Measurements from ENCODE around the gene ENO3.

- TF ChIP-seq EZH2 (IDR thresholded peaks at IDR 0.05; ENCODE audit: borderline replicate concordance) (no peak), CTCF (IDR thresholded peaks at IDR 0.05; ENCODE audit: poor library complexity) (no peak), EZH2phosphoT487 (IDR thresholded peaks at IDR 0.05; ENCODE audit: low read depth, severe bottlenecking, unreplicated experiment) (no peak)
These were observed 48.4 kb upstream of the ENO3 start for GRCh38 chr17:4902540-4902939.
